ENCODE data around the gene FOXK2.
"Not testable (repeated sequence)": the region's sequence is repeated elsewhere in the genome, so short reads cannot be mapped to it uniquely, and the experiment has no call there.

Gene FOXK2

DNA sequence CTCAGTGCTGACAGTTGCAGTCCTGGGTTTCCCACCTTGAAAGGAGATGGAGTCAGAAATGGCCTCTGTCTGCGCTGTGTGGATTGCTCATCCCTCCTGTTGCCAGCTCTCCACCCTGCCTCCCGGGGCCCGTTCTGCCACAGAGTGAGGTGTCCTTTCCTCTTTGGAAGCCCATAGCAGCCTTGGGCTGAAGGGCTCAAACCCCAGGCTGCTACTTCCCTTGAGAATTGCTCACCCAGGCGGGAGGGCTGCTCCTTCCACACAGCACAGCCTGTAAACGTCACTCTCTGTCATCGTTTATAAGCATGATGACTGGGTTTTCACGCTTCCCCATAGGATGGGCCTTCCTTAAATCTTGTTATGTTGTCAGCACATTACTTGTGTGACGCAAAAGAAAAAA lies 62.7 kb downstream of the FOXK2 start:
- no peak overlapping the region for H3K4me3 ChIP-seq (ENCODE audit: low read depth, low read length)
- no peak for TF ChIP-seq CTCF (IDR thresholded peaks at IDR 0.05; ENCODE audit: borderline replicate concordance, insufficient read depth, low read depth, low read length)

DNA sequence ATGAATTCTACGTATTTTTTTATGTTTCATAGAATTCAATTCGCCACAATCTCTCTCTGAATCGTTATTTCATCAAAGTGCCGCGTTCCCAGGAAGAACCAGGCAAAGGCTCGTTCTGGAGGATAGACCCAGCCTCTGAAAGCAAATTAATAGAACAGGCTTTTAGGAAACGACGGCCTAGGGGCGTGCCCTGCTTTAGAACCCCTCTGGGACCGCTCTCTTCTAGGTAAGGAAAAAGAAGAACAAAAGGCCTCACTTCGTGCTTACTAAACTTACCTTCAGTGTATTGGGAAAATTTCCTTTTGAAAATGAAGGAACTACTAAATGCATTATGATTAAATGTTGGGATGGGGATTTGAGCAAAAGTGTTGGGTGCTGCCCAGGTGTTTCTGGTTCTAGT lies 63.2 kb downstream of the FOXK2 start:
- TF ChIP-seq CTCF (IDR thresholded peaks at IDR 0.05; ENCODE audit: borderline replicate concordance, insufficient read depth, low read depth, low read length), result no peak
- H3K4me3 ChIP-seq (ENCODE audit: low read depth, low read length), result no peak overlapping the region

DNA sequence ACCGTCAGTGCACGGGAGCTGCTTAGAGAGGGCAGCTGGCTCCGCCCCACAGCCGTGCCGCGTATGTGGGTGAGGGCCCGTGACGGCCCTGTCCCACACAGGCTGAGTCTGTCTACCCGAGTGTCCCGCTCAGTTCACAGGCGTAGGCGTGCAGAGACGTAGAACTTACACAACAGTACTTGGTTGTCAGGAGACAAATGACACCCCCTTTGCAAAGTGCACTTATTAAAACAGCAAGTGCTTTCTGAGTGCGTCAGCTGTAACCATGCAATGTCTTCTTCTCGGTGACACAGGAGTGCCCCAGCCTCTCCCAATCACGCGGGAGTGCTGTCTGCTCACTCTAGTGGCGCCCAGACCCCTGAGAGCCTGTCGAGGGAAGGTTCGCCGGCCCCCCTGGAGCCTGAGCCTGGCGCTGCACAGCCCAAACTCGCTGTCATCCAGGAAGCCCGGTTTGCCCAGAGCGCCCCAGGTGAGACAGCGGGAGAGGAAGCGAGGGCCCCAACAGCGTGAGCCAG lies 64.2 kb downstream of the FOXK2 start:
- TF ChIP-seq CTCF (IDR thresholded peaks at IDR 0.05; ENCODE audit: borderline replicate concordance, insufficient read depth, low read depth, low read length), result no peak
- no peak overlapping the region for H3K4me3 ChIP-seq (ENCODE audit: low read depth, low read length)

- H3K4me3 ChIP-seq (ENCODE audit: low read depth, low read length), result not testable (repeated sequence)
Observed at GRCh38 chr17:82585935-82586575, 66.5 kb downstream of the FOXK2 start.

DNA sequence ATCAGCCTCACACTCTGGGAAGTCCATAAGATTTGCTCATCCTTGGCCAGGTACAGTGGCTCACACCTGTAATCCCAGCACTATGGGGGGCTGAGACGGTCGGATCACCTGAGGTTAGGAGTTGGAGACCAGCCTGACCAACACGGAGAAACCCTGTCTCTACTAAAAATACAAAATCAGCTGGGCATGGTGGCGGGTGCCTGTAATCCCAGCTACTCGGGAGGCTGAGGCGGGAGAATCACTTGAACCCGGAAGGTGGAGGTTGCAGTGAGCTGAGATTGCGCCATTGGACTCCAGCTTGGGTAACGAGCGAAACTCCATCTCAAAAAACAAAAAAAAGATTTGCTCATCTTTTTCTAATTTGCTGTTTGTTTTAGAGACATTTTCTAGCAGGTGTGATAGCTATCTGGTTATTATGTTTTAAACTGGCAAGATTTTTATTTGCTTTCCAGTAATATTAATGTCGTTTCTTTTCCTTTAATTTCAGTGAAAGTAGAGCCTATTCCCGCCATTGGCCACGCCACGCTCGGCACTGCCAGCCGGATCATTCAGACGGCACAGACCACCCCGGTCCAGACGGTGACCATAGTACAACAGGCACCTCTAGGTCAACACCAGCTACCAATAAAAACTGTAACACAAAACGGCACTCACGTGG lies 67.2 kb downstream of the FOXK2 start:
- no peak for TF ChIP-seq CTCF (IDR thresholded peaks at IDR 0.05; ENCODE audit: borderline replicate concordance, insufficient read depth, low read depth, low read length)
- H3K4me3 ChIP-seq (ENCODE audit: low read depth, low read length), result no peak overlapping the region

DNA sequence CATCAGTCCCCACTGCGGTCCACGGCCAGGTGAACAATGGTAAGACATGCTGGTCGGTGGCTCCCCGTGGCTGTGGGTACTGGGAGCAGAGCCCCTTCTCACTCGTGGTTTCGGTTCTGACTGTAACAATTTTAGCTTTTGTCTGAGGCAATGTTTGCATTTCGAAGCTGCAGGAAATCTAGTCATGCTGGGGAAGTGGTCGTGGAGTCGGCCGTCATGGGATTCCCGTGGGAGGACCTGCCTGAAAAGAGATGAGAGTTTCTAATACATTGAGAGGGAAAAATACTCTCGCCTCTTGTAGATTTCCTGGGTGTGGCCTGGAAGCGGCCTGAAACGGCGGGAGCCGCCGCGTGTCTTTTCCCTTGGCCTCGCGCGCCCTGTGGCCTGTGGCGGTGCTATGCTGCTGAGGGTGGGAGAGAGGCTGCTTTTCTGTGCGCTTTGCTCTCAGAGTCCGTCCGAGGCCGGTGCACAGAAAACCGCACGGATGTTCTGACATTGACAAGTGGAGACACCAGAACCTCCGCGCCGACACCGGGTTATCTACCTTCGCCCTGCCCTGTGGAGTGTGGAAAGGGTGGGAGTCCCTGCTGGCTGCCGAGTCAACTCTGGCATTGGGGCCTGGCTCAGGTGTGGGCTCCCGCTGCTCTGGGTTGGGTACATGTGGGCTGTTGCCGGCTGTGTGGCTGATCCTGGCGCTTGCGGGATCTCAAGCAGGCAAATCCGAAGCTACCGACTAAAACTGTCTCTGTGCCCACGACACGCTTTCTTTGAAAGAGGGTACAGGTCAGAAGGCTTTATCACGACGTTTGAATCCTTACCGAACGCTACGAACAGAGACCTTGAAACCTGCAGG lies 67.9 kb downstream of the FOXK2 start:
- H3K4me3 ChIP-seq (ENCODE audit: low read depth, low read length), result no peak overlapping the region

More for the DNA sequence above, 67.9 kb downstream of the FOXK2 start:
- no peak for TF ChIP-seq CTCF (IDR thresholded peaks at IDR 0.05; ENCODE audit: borderline replicate concordance, insufficient read depth, low read depth, low read length)
